Testis (tissue), 3 donors: ENCODE results near the gene GNAI3. TPM values are rescaled to one million over a fixed set of nuclear protein-coding genes. Genes with fewer than 3 reads are reported as not detected.

Source experiments
- DNase-seq: peaks from one replicate; pipeline ENCODE4 v3.0.0-alpha.2; 2019
- H3K27ac ChIP-seq, 2 donors: fragments of 200-600 bp; sonication (generic); one replicate each; pipeline ENCODE4 v1.5.1; 2019
- H3K27me3 ChIP-seq: fragments of 200-600 bp; sonication (generic); one replicate; pipeline ENCODE4 v1.5.1; 2019
- H3K36me3 ChIP-seq: fragments of 200-600 bp; sonication (generic); one replicate; pipeline ENCODE4 v1.5.1; 2017; ENCODE audit warnings: low read depth; ENCODE audit errors: missing control alignments
- H3K4me1 ChIP-seq: fragments of 200-600 bp; sonication (generic); one replicate; pipeline ENCODE4 v1.5.1; 2019
- H3K4me3 ChIP-seq, 2 donors: fragments of 200-600 bp; sonication (generic); one replicate each; pipeline ENCODE4 v1.5.1; 2017 to 2019
- H3K9me3 ChIP-seq: fragments of 200-600 bp; sonication (generic); one replicate; pipeline ENCODE4 v1.5.1; 2017
- POLR2A ChIP-seq: fragments of 450-650 bp; IDR thresholded peaks from one replicate; pipeline ENCODE4 v1.6.1; 2017; ENCODE audit warnings: antibody characterized with exemption, mild to moderate bottlenecking, moderate library complexity
- WGBS, 2 donors: methylation state at CpG; one replicate each; pipeline ENCODE4 v1.1.5; 2018; 5-methylcytosine and 5-hydroxymethylcytosine counted together
- intact Hi-C: fragments of 100-400 bp; cut with DNase I; formaldehyde crosslinking; loops from one replicate; pipeline ENCODE4 v1.15.1; 2023; ENCODE audit warnings: low total_unique reads
- polyA plus RNA-seq: library from polyadenylated mRNA; stranded (reverse); fragments of 350-450 nt; fragmentation: Illumina TruSeq; extraction: RNeasy Lipid Tissue Mini Kit (QIAGEN cat#74804); gene quantifications from one replicate; pipeline ENCODE4 v1.2.3, GENCODE V29; 2014; ENCODE audit warnings: low read depth, low replicate concordance; ENCODE audit not compliant: insufficient read depth
- total RNA-seq, 2 donors: library from RNA; depleted of rRNA; stranded (reverse); fragments of >200 nt; gene quantifications; one replicate each; pipeline ENCODE4 v1.2.3, GENCODE V29; 2016
- TF ChIP-seq, protein P1 (sequence below), 3 experiments: fragments of 450-650 bp in 2 of 3; fragments of 200-600 bp in 1 of 3; sonication (generic) in 1 of 3; IDR thresholded peaks; one replicate each; pipeline ENCODE4 v1.5.1; 2016 to 2019; ENCODE audit warnings: antibody characterized with exemption in 3 of 3, mild to moderate bottlenecking in 2 of 3, moderate library complexity in 1 of 3

Gene GNAI3
- total and polyA plus RNA-seq, 3 donors from 2014 or later = 5.7 to 5.9 (median 5.8) TPM

DNA sequence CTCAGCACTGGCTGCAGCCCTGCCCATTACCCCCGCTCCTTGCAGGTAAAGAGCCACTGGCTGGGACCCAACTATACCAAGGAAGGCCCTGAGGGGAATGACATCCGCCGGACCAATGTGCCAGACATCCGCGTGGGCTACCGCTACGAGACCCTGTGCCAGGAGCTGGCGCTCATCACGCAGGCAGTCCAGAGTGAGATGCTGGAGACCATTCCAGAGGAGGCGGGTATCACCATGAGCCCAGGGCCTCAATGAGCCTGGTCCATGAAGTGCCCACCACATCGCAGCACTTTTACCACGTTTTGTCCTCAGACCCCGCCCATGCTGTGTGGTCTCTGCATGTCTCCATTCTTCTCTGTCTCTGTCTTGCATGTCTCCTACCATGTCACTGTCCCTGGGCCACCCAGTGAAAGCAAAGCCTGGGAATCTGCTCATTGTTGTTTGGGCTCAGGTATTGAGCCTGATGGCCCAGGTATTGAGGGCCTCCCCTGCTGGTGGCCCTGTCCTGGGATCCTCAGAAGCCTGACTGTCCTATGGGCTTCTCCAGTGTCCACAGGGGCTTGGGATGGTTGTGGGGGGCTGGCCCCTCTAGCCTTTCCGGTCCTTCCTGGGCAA lies 82.6 kb downstream of the GNAI3 start:
- WGBS, 2 donors = 75 to 77% methylated on average over 12 to 14 of the region's 14 CpGs
- DNase-seq = no peak
- Histone ChIP-seq H3K4me1 (peaks cover 21% of the 10 kb centered on the region), H3K4me3 (peak overlapping the region in 1 of 2 donors; percentile 10), H3K27me3 (no peaks in the 10 kb centered on the region), H3K27ac (peak overlapping the region in 1 of 2 donors; percentile 2), H3K9me3 (no peaks in the 10 kb centered on the region), H3K36me3 (no peaks in the 10 kb centered on the region)
- intact Hi-C loops = loop anchor here (10.0 kb wide), 1 partner anchor 354 kb away; the partner anchor contains the start of gene AHCYL1
- TF ChIP-seq POLR2A = no peak
- TF ChIP-seq, protein P1, sequence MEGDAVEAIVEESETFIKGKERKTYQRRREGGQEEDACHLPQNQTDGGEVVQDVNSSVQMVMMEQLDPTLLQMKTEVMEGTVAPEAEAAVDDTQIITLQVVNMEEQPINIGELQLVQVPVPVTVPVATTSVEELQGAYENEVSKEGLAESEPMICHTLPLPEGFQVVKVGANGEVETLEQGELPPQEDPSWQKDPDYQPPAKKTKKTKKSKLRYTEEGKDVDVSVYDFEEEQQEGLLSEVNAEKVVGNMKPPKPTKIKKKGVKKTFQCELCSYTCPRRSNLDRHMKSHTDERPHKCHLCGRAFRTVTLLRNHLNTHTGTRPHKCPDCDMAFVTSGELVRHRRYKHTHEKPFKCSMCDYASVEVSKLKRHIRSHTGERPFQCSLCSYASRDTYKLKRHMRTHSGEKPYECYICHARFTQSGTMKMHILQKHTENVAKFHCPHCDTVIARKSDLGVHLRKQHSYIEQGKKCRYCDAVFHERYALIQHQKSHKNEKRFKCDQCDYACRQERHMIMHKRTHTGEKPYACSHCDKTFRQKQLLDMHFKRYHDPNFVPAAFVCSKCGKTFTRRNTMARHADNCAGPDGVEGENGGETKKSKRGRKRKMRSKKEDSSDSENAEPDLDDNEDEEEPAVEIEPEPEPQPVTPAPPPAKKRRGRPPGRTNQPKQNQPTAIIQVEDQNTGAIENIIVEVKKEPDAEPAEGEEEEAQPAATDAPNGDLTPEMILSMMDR (IDR thresholded peaks at IDR 0.05) = no peak

DNA sequence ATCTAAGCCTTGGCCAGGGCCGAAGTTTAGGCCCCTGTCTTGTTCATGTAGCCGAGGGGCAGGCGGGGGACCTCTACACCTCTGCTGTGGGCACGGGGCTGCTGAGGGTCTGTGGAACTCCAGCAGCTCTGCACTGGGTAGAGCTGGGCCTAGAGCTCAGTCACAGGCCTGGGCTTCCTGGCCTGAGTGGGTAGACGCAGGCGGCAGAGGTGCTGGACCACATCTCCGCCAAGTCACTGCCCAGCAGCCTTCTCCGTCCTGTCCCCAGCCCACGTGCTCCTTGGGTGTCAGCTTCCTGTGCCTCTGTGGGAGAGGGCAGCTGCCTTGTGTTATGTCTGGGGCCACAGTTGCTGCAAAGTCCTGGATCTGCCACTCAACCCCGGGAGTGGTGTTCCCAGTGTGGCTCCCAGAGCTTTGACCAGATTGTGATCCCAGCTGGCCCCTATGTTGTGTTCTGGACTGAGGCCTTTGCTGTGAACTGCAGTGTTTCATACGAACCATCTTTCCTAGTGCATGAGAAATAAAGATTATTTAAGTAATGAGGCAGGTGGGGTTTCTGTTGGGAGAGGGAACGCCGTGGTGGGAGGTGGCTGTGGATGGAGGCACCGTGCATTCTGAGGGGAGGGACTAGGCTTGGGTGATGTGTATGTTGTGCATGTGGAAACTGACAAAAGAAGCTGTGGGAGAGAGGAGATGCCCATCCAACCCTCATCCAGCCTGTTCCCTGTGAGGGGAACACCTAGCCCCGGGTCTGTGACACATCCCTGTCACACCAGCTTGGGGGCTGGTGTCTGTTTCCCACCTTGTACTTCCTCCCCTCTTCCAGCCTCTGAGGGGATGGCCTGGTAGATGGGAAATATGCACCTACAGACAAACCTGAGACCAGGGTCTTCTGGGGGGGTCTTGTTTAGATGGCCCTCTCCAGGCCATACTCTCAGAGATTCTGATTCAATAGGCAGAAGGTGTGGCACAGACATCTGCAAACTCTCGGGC lies 83.4 kb downstream of the GNAI3 start:
- no peaks in the 10 kb centered on the region for H3K36me3 ChIP-seq

DNA sequence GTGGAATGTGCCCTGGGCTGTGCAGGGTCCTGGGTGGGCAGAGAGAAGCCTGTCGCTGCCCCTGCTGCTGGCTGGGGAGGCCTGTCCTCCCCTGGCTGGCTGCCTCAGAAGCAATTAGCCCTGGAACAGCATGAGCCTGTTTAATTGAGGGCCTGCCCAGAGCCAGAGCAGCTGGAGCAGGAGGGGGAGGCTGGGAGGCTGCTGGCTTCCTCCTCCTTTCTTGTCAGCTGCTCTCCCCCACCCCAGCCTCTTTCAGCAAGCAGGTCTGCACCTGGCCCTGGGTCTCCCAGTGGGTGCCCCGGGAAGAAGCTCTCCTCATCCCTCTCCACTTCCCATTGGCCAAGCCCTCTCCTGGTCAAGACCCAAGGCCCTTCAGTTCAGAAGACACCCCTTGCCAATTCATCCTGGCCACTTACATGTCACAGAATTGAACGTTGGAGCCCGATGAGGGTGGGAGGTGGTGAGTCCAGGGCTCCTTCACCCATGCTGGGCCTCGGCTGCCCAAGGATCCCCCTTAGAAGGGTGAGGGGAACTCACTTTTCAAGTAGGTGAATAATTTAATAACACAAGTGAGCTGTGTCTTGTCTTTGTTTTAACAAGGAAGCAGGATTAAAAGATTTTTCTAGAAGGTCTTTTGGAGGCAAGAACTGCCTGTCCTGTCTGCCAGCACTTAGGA lies 84.4 kb downstream of the GNAI3 start:
- no peaks in the 10 kb centered on the region for H3K9me3 ChIP-seq
- H3K27me3 ChIP-seq = no peaks in the 10 kb centered on the region
- 30 to 41% methylated on average over 5 of the region's 5 CpGs for WGBS, 2 donors
- intact Hi-C loops = loop anchor here (10.0 kb wide), 1 partner anchor 352 kb away; the partner anchor contains the start of gene AHCYL1
- no peak for TF ChIP-seq POLR2A
- TF ChIP-seq, protein P1 (IDR thresholded peaks at IDR 0.05) = no peak
- peaks cover 30% of the 10 kb centered on the region for H3K4me1 ChIP-seq
- DNase-seq = peak; percentile 86
- H3K36me3 ChIP-seq = no peaks in the 10 kb centered on the region
- H3K4me3 ChIP-seq = no peak overlapping the region
- H3K27ac ChIP-seq = peak overlapping the region; percentile 76 to 86

More for the DNA sequence above, 83.4 kb downstream of the GNAI3 start:
- H3K4me1 ChIP-seq = peaks cover 29% of the 10 kb centered on the region
- DNase-seq = no peak
- H3K27me3 ChIP-seq = no peaks in the 10 kb centered on the region
- intact Hi-C loops = loop anchor here (10.0 kb wide), 1 partner anchor 353 kb away; the partner anchor contains the start of gene AHCYL1
- H3K9me3 ChIP-seq = no peaks in the 10 kb centered on the region
- no peak for TF ChIP-seq POLR2A
- TF ChIP-seq, protein P1 (IDR thresholded peaks at IDR 0.05) = no peak
- 62 to 67% methylated on average over 6 to 16 of the region's 16 CpGs for WGBS, 2 donors
- H3K27ac ChIP-seq = peak overlapping the region; percentile 2 to 76
- no peak overlapping the region for H3K4me3 ChIP-seq

DNA sequence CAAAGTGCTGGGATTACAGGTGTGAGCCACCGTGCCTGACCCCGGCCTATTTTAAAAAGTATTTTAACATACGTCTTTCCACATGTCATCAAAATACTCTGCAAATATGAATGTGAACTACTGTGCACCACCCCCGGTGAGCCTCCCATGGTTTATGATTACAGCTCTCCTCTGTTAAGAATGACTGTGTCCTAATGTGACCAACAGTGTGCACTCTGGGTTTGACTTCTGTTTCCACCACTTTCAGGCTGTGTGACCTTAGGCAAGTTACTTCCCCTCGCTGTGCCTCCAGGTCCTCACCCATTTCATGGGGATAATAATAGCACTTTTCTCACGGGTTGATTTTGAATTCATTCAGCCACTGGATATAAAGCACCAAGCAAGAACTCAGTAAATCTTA lies 85.9 kb downstream of the GNAI3 start:
- no peak overlapping the region for H3K27ac ChIP-seq
- no peak for DNase-seq

More for the DNA sequence above, 85.9 kb downstream of the GNAI3 start:
- TF ChIP-seq, protein P1 (IDR thresholded peaks at IDR 0.05) = no peak
- no peak for TF ChIP-seq POLR2A
- intact Hi-C loops = loop anchor here (10.0 kb wide), 1 partner anchor 351 kb away; the partner anchor contains the start of gene AHCYL1
- 87 to 90% methylated on average over 5 to 6 of the region's 6 CpGs for WGBS, 2 donors
- Histone ChIP-seq H3K27me3 (no peaks in the 10 kb centered on the region), H3K9me3 (no peaks in the 10 kb centered on the region), H3K4me1 (peaks cover 30% of the 10 kb centered on the region), H3K36me3 (no peaks in the 10 kb centered on the region), H3K4me3 (no peak overlapping the region)
